ENCODE data around the gene CCDC182. TPM values are rescaled to one million over a fixed set of nuclear protein-coding genes. Genes with fewer than 3 reads are reported as not detected.

CCDC182 gene
- total RNA-seq, 1 experiment from 2014 or later: not detected

- TF ChIP-seq, protein P1, sequence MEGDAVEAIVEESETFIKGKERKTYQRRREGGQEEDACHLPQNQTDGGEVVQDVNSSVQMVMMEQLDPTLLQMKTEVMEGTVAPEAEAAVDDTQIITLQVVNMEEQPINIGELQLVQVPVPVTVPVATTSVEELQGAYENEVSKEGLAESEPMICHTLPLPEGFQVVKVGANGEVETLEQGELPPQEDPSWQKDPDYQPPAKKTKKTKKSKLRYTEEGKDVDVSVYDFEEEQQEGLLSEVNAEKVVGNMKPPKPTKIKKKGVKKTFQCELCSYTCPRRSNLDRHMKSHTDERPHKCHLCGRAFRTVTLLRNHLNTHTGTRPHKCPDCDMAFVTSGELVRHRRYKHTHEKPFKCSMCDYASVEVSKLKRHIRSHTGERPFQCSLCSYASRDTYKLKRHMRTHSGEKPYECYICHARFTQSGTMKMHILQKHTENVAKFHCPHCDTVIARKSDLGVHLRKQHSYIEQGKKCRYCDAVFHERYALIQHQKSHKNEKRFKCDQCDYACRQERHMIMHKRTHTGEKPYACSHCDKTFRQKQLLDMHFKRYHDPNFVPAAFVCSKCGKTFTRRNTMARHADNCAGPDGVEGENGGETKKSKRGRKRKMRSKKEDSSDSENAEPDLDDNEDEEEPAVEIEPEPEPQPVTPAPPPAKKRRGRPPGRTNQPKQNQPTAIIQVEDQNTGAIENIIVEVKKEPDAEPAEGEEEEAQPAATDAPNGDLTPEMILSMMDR (conservative IDR thresholded peaks at IDR 0.05; ENCODE audit: low read depth, low read length): no peak
- no peak for TF ChIP-seq EZH2 (IDR thresholded peaks at IDR 0.05; ENCODE audit: borderline replicate concordance, low read depth, low read length, poor library complexity, severe bottlenecking)
- no peaks in the 10 kb centered on the region for H3K27me3 ChIP-seq (replicated peaks; ENCODE audit: insufficient read depth, low read depth, low read length, poor library complexity)
- no TSS peak for BruUV-seq (replicated peaks)
- POLR2A ChIA-PET (ENCODE audit: low non-redundant PET): no interaction called here
- CTCF ChIA-PET: no interaction called here
- no peak overlapping the region for H3K27ac ChIP-seq (ENCODE audit: low read depth, low read length, poor library complexity, severe bottlenecking)
- no peaks in the 10 kb centered on the region for H3K9me3 ChIP-seq (ENCODE audit: low read depth, low read length, poor library complexity, severe bottlenecking)
- H3K4me3 ChIP-seq (ENCODE audit: low read depth, low read length, poor library complexity, severe bottlenecking): no peak overlapping the region
- H3K4me1 ChIP-seq (ENCODE audit: insufficient read depth, low read length, poor library complexity, severe bottlenecking): no peaks in the 10 kb centered on the region
- no peaks in the 10 kb centered on the region for H3K36me3 ChIP-seq (ENCODE audit: insufficient read depth, low read length, poor library complexity, severe bottlenecking)
- intact Hi-C loops (cut with micrococcal nuclease; ENCODE audit: unreplicated experiment): loop anchor here (10.0 kb wide), 1 partner anchor 365 kb away; no protein-coding TSS in a partner anchor
- DNase-seq (ENCODE audit: low spot score): no peak
These were observed 5.2 kb upstream of the CCDC182 start for GRCh38 chr17:57750109-57750871.

DNA sequence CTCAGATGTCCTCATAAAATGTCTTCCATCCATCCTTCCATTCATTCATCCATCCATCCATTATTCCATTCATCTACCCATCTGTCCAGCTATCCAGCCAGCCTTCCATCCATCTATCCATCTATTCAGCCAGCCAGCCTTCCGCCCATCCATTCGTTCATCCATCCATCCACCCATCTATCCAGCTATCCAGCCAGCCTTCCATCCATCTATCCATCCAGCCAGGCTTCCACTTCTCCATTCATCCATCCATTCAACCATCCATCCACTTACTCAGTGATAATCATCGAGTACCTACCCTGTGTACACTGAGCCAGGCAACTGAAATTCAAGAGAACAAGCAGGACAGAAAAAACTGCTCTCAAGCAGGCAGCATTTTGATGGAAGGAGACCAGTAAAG is 4.6 kb upstream of the CCDC182 start:
- intact Hi-C loops (cut with micrococcal nuclease; ENCODE audit: unreplicated experiment): loop anchor here (5.0 to 10.0 kb wide), 2 partner anchors 83 to 365 kb away; no protein-coding TSS in a partner anchor
- H3K27ac ChIP-seq (ENCODE audit: low read depth, low read length, poor library complexity, severe bottlenecking): no peak overlapping the region
- no peak for DNase-seq (ENCODE audit: low spot score)
- H3K4me3 ChIP-seq (ENCODE audit: low read depth, low read length, poor library complexity, severe bottlenecking): no peak overlapping the region
- no peaks in the 10 kb centered on the region for H3K9me3 ChIP-seq (ENCODE audit: low read depth, low read length, poor library complexity, severe bottlenecking)
- no peaks in the 10 kb centered on the region for H3K36me3 ChIP-seq (ENCODE audit: insufficient read depth, low read length, poor library complexity, severe bottlenecking)
- POLR2A ChIA-PET (ENCODE audit: low non-redundant PET): no interaction called here
- no peaks in the 10 kb centered on the region for H3K27me3 ChIP-seq (replicated peaks; ENCODE audit: insufficient read depth, low read depth, low read length, poor library complexity)
- CTCF ChIA-PET: interaction anchor here (0.7 kb wide), 1 partner anchor 89 kb away, joined by 3 read pairs; no protein-coding TSS in a partner anchor
- no TSS peak for BruUV-seq (replicated peaks)
- no peaks in the 10 kb centered on the region for H3K4me1 ChIP-seq (ENCODE audit: insufficient read depth, low read length, poor library complexity, severe bottlenecking)
- no peak for TF ChIP-seq EZH2 (IDR thresholded peaks at IDR 0.05; ENCODE audit: borderline replicate concordance, low read depth, low read length, poor library complexity, severe bottlenecking)
- TF ChIP-seq, protein P1 (conservative IDR thresholded peaks at IDR 0.05; ENCODE audit: low read depth, low read length): no peak

DNA sequence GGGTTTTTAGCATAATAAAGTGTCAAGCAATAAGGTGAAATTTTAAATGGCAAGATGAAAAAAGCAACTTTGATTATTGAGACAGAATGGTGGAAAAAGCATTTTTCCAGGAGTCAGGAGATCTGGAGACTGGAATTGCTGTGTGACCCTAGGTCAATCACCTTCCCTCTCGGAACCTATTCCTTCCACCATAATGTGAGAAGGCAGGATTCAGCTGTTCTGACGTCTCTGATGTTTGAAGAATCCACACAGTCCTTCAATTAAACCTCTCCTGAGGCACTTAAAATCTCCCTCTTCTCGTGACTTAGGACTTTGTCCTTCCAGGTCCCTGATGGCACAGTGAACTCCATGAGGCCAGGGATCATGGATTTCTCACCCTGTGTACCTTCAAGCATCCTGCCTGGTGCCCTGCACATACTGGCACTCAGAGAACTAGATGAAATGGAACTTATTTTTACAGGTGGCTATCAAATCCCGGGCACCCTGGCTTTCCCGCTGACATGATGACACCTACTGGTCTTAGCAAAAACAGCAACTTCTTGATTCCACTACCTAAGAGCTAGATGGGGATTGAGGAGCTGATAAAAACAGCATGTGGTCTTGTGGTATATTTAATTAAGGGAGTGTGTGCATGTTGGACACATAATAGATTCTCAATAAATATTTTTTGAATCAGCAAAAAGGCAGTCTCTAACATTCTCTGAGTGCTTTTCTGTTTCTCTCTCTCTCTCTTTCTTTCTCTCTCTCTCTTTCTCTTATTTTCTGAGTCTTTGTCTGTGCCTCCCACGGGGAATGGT is 2.3 kb upstream of the CCDC182 start:
- Histone ChIP-seq H3K27me3 (replicated peaks; ENCODE audit: insufficient read depth, low read depth, low read length, poor library complexity) (no peaks in the 10 kb centered on the region), H3K27ac (ENCODE audit: low read depth, low read length, poor library complexity, severe bottlenecking) (no peak overlapping the region), H3K4me3 (ENCODE audit: low read depth, low read length, poor library complexity, severe bottlenecking) (no peak overlapping the region), H3K4me1 (ENCODE audit: insufficient read depth, low read length, poor library complexity, severe bottlenecking) (no peaks in the 10 kb centered on the region), H3K9me3 (ENCODE audit: low read depth, low read length, poor library complexity, severe bottlenecking) (no peaks in the 10 kb centered on the region), H3K36me3 (ENCODE audit: insufficient read depth, low read length, poor library complexity, severe bottlenecking) (no peaks in the 10 kb centered on the region)
- POLR2A ChIA-PET (ENCODE audit: low non-redundant PET): no interaction called here
- intact Hi-C loops (cut with micrococcal nuclease; ENCODE audit: unreplicated experiment): loop anchor here (1.0 to 5.0 kb wide), 3 partner anchors 85 to 617 kb away; no protein-coding TSS in a partner anchor
- CTCF ChIA-PET: interaction anchor here (0.6 to 1.5 kb wide), 13 partner anchors 8 to 618 kb away, joined by 3 to 17 read pairs (median 3); no protein-coding TSS in a partner anchor
- TF ChIP-seq, protein P1 (conservative IDR thresholded peaks at IDR 0.05; ENCODE audit: low read depth, low read length): peak; percentile 90
- TF ChIP-seq EZH2 (IDR thresholded peaks at IDR 0.05; ENCODE audit: borderline replicate concordance, low read depth, low read length, poor library complexity, severe bottlenecking): no peak
- BruUV-seq (replicated peaks): no TSS peak
- DNase-seq (ENCODE audit: low spot score): peak; percentile 77

All from A673 (cell line).